ENCODE measurements around the gene KLHL6.
"Not testable (repeated sequence)": the region's sequence is repeated elsewhere in the genome, so short reads cannot be mapped to it uniquely, and the experiment has no call there.

The KLHL6 gene

DNA sequence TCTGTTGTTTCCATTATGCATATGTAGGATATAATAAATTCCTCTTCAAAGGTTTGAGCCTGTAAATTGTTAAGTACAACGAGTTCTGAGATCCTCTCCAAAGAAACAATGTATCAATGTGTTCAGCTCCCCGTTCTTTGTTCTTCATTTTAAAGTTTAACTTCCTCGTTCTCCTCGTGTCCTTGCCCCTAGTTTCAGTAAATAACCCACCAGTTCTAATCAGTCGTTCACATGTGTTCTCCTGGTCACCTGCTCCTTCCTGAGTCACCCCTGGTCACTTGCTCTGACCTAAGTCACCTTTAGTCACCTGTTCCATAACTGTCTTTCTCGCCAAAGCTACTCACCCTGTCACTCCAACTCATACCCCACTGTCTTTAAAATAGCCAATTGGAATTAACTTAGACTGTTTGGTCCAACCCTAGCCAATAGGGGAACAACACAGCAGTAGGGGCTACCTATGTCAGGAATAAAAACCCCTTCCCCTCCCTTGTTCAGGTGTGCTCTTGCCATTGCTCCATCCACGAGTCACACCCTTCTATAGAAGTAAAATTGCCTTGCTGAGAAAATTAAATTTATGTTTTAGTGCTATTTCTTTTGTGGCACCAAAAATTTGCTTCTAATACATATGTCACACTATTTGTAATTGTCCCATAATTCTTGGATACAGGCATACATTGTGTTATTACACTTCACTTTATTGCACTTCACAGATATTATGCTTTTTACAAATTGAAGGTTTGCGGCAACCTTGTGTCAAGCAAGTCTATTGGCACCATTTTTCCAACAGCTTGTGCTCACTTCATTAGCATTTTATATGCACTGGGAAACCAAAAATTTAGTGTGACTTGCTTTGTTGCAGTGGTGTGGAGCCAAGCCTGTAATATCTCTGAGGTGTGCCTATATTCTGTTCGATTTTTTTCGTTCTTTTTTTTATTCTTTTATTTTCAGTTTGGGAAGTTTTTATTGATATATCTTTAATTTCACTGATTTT, 111.8 kb downstream of the KLHL6 start:
- no peak for DNase-seq

GRCh38 chr3:183442994-183443393, 112.5 kb downstream of the KLHL6 start:
- no peak for DNase-seq

GRCh38 chr3:183440521-183440920, 115.0 kb downstream of the KLHL6 start:
- DNase-seq: not testable (repeated sequence)

DNA sequence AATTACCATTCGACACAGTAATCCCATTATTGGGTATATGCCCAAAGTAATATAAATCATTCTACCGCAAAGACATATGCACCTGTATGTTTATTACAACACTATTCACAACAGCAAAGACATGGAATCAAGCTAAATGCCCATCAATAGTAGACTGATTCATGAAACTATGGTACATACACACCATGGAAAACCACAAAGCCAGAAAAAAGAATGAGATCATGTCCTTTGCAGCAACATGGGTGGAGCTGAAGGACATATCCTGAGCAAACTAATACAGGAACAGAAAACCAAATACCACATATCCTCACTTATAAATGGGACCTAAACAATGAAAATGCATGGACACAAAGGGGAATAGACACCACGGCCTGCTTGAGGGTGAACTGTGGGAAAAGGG, 116.0 kb downstream of the KLHL6 start:
- DNase-seq: no peak

GRCh38 chr3:183438735-183439134, 116.8 kb downstream of the KLHL6 start:
- no peak for DNase-seq

GRCh38 chr3:183437666-183438564, 117.6 kb downstream of the KLHL6 start:
- DNase-seq: no peak

All from activated CD4-positive, alpha-beta T cell treated with anti-CD3 and anti-CD28 coated beads for 4 hours (primary cell).